HUES6 (cell line): Measurements from ENCODE around the gene FNIP1.
"Not testable (repeated sequence)": the region's sequence is repeated elsewhere in the genome, so short reads cannot be mapped to it uniquely, and the experiment has no call there.

Experiments
- H3K27ac ChIP-seq: 2 replicates; pipeline ENCODE4 v1.7.0; 2013; ENCODE audit warnings: low read depth, mild to moderate bottlenecking, low read length, inconsistent platforms
- H3K27me3 ChIP-seq: 2 replicates; pipeline ENCODE4 v1.6.1; 2013; ENCODE audit warnings: low read length; ENCODE audit not compliant: control insufficient read depth, insufficient read depth
- H3K36me3 ChIP-seq: 2 replicates; pipeline ENCODE4 v1.6.1; 2013; ENCODE audit warnings: low read length; ENCODE audit not compliant: control insufficient read depth, insufficient read depth
- H3K4me1 ChIP-seq: 2 replicates; pipeline ENCODE4 v1.6.1; 2013; ENCODE audit warnings: low read length; ENCODE audit not compliant: control insufficient read depth, insufficient read depth
- H3K4me3 ChIP-seq: 2 replicates; pipeline ENCODE4 v1.5.1; 2013; ENCODE audit warnings: low read depth, low read length
- H3K9ac ChIP-seq: one replicate; pipeline ENCODE4 v1.6.1; 2013; ENCODE audit warnings: mild to moderate bottlenecking, low read length
- H3K9me3 ChIP-seq: 2 replicates; pipeline ENCODE4 v1.6.1; 2013; ENCODE audit warnings: low read depth, low read length; ENCODE audit not compliant: control insufficient read depth, insufficient read depth

FNIP1 gene

GRCh38 chr5:131608597-131608996 lies 188.2 kb downstream of the FNIP1 start:
- 0 out of 2 replicates have a peak, but pooled peaks cover 3% of the 10 kb centered on the region for H3K36me3 ChIP-seq
- H3K4me3 ChIP-seq = no peak overlapping the region
- no peaks in the 10 kb centered on the region for H3K9me3 ChIP-seq
- no peaks in the 10 kb centered on the region for H3K27me3 ChIP-seq
- no peak overlapping the region for H3K27ac ChIP-seq
- H3K9ac ChIP-seq = no peak overlapping the region
- peaks cover 12% of the 10 kb centered on the region; the same call in 1 of the 2 replicates for H3K4me1 ChIP-seq

GRCh38 chr5:131607903-131608540 lies 188.8 kb downstream of the FNIP1 start:
- Histone ChIP-seq H3K4me3 (no peak overlapping the region), H3K27ac (no peak overlapping the region), H3K36me3 (peaks cover 3% of the 10 kb centered on the region; the same call in 1 of the 2 replicates), H3K9ac (no peak overlapping the region), H3K4me1 (peaks cover 12% of the 10 kb centered on the region; the same call in 1 of the 2 replicates), H3K27me3 (no peaks in the 10 kb centered on the region), H3K9me3 (no peaks in the 10 kb centered on the region)

- Histone ChIP-seq H3K36me3 (peaks cover 9% of the 10 kb centered on the region), H3K9ac (no peak overlapping the region), H3K27ac (no peak overlapping the region)
These were observed 189.4 kb downstream of the FNIP1 start for GRCh38 chr5:131607418-131607817.

GRCh38 chr5:131605086-131605485 lies 191.7 kb downstream of the FNIP1 start:
- peaks cover 4% of the 10 kb centered on the region; the same call in 1 of the 2 replicates for H3K4me1 ChIP-seq
- no peak overlapping the region for H3K27ac ChIP-seq
- H3K4me3 ChIP-seq = no peak overlapping the region
- H3K9ac ChIP-seq = no peak overlapping the region
- peaks cover 9% of the 10 kb centered on the region for H3K36me3 ChIP-seq
- H3K9me3 ChIP-seq = no peaks in the 10 kb centered on the region
- H3K27me3 ChIP-seq = no peaks in the 10 kb centered on the region

More at GRCh38 chr5:131607418-131607817, 189.4 kb downstream of the FNIP1 start:
- no peaks in the 10 kb centered on the region for H3K27me3 ChIP-seq
- H3K9me3 ChIP-seq = no peaks in the 10 kb centered on the region
- H3K4me3 ChIP-seq = no peak overlapping the region
- H3K4me1 ChIP-seq = peaks cover 12% of the 10 kb centered on the region; the same call in 1 of the 2 replicates

GRCh38 chr5:131595088-131596033 lies 201.5 kb downstream of the FNIP1 start:
- Histone ChIP-seq H3K9ac (no peak overlapping the region), H3K27me3 (no peaks in the 10 kb centered on the region), H3K4me3 (no peak overlapping the region), H3K36me3 (0 out of 2 replicates have a peak, but pooled peaks cover 5% of the 10 kb centered on the region), H3K4me1 (no peaks in the 10 kb centered on the region), H3K27ac (no peak overlapping the region), H3K9me3 (peaks cover 7% of the 10 kb centered on the region)

GRCh38 chr5:131593921-131594320 lies 202.9 kb downstream of the FNIP1 start:
- Histone ChIP-seq H3K4me1 (peaks cover 2% of the 10 kb centered on the region; the same call in 1 of the 2 replicates), H3K9me3 (peaks cover 7% of the 10 kb centered on the region), H3K27ac (no peak overlapping the region), H3K9ac (no peak overlapping the region), H3K4me3 (no peak overlapping the region), H3K36me3 (0 out of 2 replicates have a peak, but pooled peaks cover 5% of the 10 kb centered on the region), H3K27me3 (no peaks in the 10 kb centered on the region)

GRCh38 chr5:131593436-131593835 lies 203.4 kb downstream of the FNIP1 start:
- H3K36me3 ChIP-seq = not testable (repeated sequence)

More at GRCh38 chr5:131593436-131593835, 203.4 kb downstream of the FNIP1 start:
- H3K4me3 ChIP-seq, H3K27ac ChIP-seq, H3K4me1 ChIP-seq, H3K27me3 ChIP-seq, H3K9me3 ChIP-seq, H3K9ac ChIP-seq: not testable (repeated sequence)
